Karpas-422 (cell line): ENCODE results near the gene FBXL20. TPM values are rescaled to one million over a fixed set of nuclear protein-coding genes. Genes with fewer than 3 reads are reported as not detected.
A peak's percentile ranks its signal among the peaks of the same experiment; 100 is the strongest.
"Not testable (repeated sequence)": the region's sequence is repeated elsewhere in the genome, so short reads cannot be mapped to it uniquely, and the experiment has no call there.

ENCODE experiments used
- DNase-seq: peaks from one replicate; pipeline ENCODE4 v3.0.0-alpha.2; 2015
- H2AFZ ChIP-seq: fragments of 200-600 bp; sonication (generic); 2 replicates; pipeline ENCODE4 v1.6.1; 2014; ENCODE audit warnings: antibody characterized with exemption, low read length, mixed read lengths
- H3K27ac ChIP-seq: fragments of 200-600 bp; sonication (generic); 2 replicates; pipeline ENCODE4 v1.5.1; 2014; ENCODE audit warnings: mild to moderate bottlenecking, low read length, moderate library complexity
- H3K27me3 ChIP-seq: fragments of 200-600 bp; sonication (generic); 2 replicates; pipeline ENCODE4 v1.6.1; 2014; ENCODE audit warnings: low read length, mixed read lengths
- H3K36me3 ChIP-seq: fragments of 200-600 bp; sonication (generic); 2 replicates; pipeline ENCODE4 v1.6.1; 2014; ENCODE audit warnings: low read length, mixed read lengths; ENCODE audit not compliant: insufficient read depth
- H3K4me1 ChIP-seq: fragments of 200-600 bp; sonication (generic); 2 replicates; pipeline ENCODE4 v1.6.1; 2014; ENCODE audit warnings: mild to moderate bottlenecking, low read length, mixed read lengths
- H3K4me2 ChIP-seq: fragments of 200-600 bp; sonication (generic); 2 replicates; pipeline ENCODE4 v1.6.1; 2014; ENCODE audit warnings: low read length, low read depth, mild to moderate bottlenecking; ENCODE audit not compliant: poor library complexity, severe bottlenecking
- H3K4me3 ChIP-seq: fragments of 200-600 bp; sonication (generic); 2 replicates; pipeline ENCODE4 v1.5.1; 2014; ENCODE audit warnings: mild to moderate bottlenecking, antibody characterized with exemption, low read length, mixed read lengths
- H3K79me2 ChIP-seq: fragments of 200-600 bp; sonication (generic); 2 replicates; pipeline ENCODE4 v1.6.1; 2014; ENCODE audit warnings: mild to moderate bottlenecking, low read length, mixed read lengths
- H3K9ac ChIP-seq: fragments of 200-600 bp; sonication (generic); 2 replicates; pipeline ENCODE4 v1.6.0; 2014; ENCODE audit warnings: low read length
- H3K9me2 ChIP-seq: fragments of 200-600 bp; sonication (generic), shearing (Covaris generic); replicated peaks from 2 replicates; pipeline ENCODE4 v1.6.0; 2014; ENCODE audit warnings: mild to moderate bottlenecking, low read length, moderate library complexity; ENCODE audit not compliant: insufficient read depth
- H3K9me3 ChIP-seq: fragments of 300-700, 200-600 bp; sonication (generic); 2 replicates; pipeline ENCODE4 v1.6.1; 2014; ENCODE audit warnings: low read length, mixed read lengths
- H4K20me1 ChIP-seq: fragments of 200-600 bp; sonication (generic); 2 replicates; pipeline ENCODE4 v1.6.1; 2014; ENCODE audit warnings: mild to moderate bottlenecking, antibody characterized with exemption, low read length, low read depth; ENCODE audit not compliant: insufficient read depth
- total RNA-seq: library from RNA; depleted of rRNA; stranded (reverse); fragments of >200 nt; shearing (Covaris generic); gene quantifications from 2 replicates; pipeline ENCODE4 v1.2.3, GENCODE V29; 2014; ENCODE audit warnings: low replicate concordance

Gene FBXL20
- total RNA-seq, 1 experiment from 2014 or later = 27.0 TPM

GRCh38 chr17:39261286-39261685 is 140.1 kb downstream of the FBXL20 start:
- no peaks in the 10 kb centered on the region for H3K4me1 ChIP-seq
- no peak overlapping the region for H2AFZ ChIP-seq
- no peak overlapping the region for H3K27ac ChIP-seq
- H3K36me3 ChIP-seq = peaks cover 5% of the 10 kb centered on the region; the same call in 1 of the 2 replicates
- no peaks in the 10 kb centered on the region for H3K9me3 ChIP-seq
- H3K27me3 ChIP-seq = no peaks in the 10 kb centered on the region
- peak; percentile 79 for DNase-seq
- H3K4me2 ChIP-seq = no peak overlapping the region
- no peaks in the 10 kb centered on the region for H3K79me2 ChIP-seq
- H3K9me2 ChIP-seq = no peaks in the 10 kb centered on the region
- H4K20me1 ChIP-seq = no peaks in the 10 kb centered on the region
- H3K9ac ChIP-seq = no peak overlapping the region
- H3K4me3 ChIP-seq = no peak overlapping the region

DNA sequence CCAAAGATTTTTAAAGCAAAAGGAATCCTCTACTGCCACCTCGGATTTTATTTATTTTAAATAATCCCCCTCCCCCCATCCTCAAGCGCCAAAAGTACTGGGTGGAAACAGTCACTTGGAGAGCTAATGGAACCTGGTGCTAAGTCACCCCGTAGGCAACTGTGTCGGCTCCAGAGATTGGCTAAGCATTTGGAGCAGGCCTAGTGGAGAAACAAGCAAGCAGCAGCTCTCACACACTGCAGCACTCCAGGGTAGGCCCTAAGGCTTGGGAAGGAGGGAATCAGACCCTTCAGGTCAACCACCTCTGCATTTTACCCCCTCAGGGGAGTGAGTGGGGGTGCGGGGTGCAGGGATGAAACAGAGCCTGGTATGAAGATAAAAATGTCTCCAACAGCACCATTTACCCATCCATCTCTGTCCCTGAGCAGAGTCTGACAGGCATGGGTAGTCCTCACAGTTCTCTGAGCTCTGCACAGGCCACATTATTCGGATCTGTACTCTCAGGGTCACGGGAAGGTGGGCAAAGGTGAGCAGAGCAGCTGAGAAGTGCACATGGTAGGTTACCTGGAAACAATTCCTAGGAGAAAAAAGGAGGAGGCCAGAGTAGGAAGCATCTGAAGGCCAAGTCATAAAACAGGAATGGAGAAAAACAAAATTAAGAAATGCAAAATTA is 148.5 kb downstream of the FBXL20 start:
- Histone ChIP-seq H2AFZ (no peak overlapping the region), H3K9me3 (no peaks in the 10 kb centered on the region), H3K27me3 (no peaks in the 10 kb centered on the region), H4K20me1 (no peaks in the 10 kb centered on the region), H3K79me2 (no peaks in the 10 kb centered on the region), H3K9ac (no peak overlapping the region), H3K9me2 (no peaks in the 10 kb centered on the region), H3K4me3 (no peak overlapping the region), H3K4me1 (no peaks in the 10 kb centered on the region), H3K36me3 (peaks cover 8% of the 10 kb centered on the region; the same call in 1 of the 2 replicates), H3K4me2 (no peak overlapping the region), H3K27ac (no peak overlapping the region)
- no peak for DNase-seq

- Histone ChIP-seq H3K9ac (no peak overlapping the region), H3K36me3 (peaks cover 8% of the 10 kb centered on the region; the same call in 1 of the 2 replicates), H3K27me3 (no peaks in the 10 kb centered on the region), H3K27ac (no peak overlapping the region), H3K79me2 (no peaks in the 10 kb centered on the region), H2AFZ (no peak overlapping the region), H3K4me2 (no peak overlapping the region), H3K4me3 (no peak overlapping the region), H3K9me3 (no peaks in the 10 kb centered on the region), H3K9me2 (no peaks in the 10 kb centered on the region), H4K20me1 (no peaks in the 10 kb centered on the region), H3K4me1 (no peaks in the 10 kb centered on the region)
- no peak for DNase-seq
Observed at GRCh38 chr17:39251997-39252396, 149.4 kb downstream of the FBXL20 start.

GRCh38 chr17:39250076-39250475 is 151.3 kb downstream of the FBXL20 start:
- not testable (repeated sequence) for H4K20me1 ChIP-seq, H3K36me3 ChIP-seq, H3K4me2 ChIP-seq, H3K9me2 ChIP-seq, H3K9ac ChIP-seq, H3K27me3 ChIP-seq, DNase-seq, H2AFZ ChIP-seq, H3K4me3 ChIP-seq, H3K9me3 ChIP-seq, H3K27ac ChIP-seq, H3K4me1 ChIP-seq, H3K79me2 ChIP-seq

GRCh38 chr17:39246274-39246673 is 155.2 kb downstream of the FBXL20 start:
- Histone ChIP-seq H3K9ac (no peak overlapping the region), H3K27me3 (no peaks in the 10 kb centered on the region), H3K4me2 (no peak overlapping the region), H3K27ac (no peak overlapping the region), H3K79me2 (no peaks in the 10 kb centered on the region), H3K4me1 (peaks cover 21% of the 10 kb centered on the region), H2AFZ (no peak overlapping the region), H3K9me2 (no peaks in the 10 kb centered on the region), H3K9me3 (no peaks in the 10 kb centered on the region), H3K36me3 (no peaks in the 10 kb centered on the region), H4K20me1 (no peaks in the 10 kb centered on the region), H3K4me3 (no peak overlapping the region)
- DNase-seq = no peak

DNA sequence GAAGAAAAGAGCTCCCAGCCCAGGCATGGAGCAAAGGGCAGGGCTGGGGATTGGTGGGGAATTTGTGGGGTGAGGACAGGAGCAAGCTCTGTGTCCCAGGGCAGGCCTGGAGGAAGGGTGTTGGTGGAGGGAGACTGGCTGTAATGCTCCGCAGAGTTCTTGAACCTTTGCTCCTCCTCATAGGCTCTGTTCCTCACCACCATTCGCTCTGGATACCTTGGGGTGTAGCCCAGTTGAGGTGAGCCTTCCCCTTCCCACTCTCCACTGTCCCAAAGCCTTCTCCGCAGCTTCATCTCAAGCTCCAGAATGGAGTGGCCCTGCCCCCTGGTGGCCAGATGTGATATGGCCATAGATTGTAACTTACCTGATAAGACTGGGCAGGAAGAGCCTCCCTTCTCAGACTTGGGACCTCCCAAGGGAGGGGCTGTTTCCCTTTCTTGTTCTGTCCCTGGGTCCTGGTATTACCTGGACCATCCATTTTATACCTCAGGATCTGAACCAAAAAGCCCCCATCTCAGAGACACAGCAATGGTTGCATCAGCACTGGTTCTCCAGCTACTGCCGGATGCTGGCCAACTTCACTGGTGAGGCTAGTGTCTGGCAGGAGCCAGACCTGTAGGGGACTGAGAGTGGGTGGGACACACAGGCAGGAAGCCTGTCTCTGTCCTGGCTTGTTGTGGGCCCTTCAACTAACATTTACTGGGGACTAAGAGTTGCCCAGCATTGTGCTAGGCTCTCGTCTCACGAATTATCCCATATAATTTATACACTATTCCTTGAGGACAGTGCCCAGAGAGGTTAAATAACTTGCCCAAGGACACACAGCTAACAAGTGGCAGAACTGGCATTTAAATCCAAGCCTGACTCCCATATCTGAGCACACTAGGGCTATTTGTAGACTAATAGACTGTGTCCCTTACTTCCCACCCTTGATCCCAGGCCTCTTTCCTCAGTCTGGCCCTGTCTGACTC is 156.5 kb downstream of the FBXL20 start:
- H3K27ac ChIP-seq = no peak overlapping the region
- H3K4me2 ChIP-seq = peak overlapping the region; percentile 55
- peak overlapping the region; percentile 48 for H3K9ac ChIP-seq

DNA sequence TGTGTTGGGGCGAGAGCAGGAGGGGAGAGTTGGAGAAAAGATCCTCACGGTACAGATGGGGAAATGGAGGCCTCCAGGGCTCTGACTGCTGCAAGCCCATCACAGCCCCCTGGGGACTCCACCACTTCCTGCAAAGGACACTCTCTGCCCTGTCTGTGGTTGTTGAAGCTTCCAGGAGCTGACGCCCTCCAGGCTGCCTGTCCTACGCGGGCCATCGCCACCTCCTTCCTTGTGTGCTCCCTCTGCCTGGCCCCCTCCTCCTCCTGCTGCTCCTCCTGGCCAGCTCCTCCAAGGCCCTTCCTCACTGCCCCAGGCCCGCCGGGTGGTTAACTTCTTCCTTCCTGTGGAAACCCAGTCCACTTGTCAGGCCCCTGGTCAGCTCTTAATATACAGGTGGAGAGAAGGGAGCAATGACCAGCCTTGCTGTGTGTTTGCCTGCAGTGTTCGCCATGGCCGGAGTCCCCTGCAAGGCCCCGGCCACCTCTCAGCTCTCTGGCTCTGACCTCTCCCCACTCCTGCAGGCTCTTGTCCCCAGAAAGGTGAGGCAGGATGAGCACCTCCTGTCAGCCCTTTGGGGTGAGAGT is 157.3 kb downstream of the FBXL20 start:
- Histone ChIP-seq H3K27me3 (no peaks in the 10 kb centered on the region), H3K9ac (peak overlapping the region; percentile 48), H3K79me2 (no peaks in the 10 kb centered on the region), H3K27ac (no peak overlapping the region), H3K9me3 (no peaks in the 10 kb centered on the region), H4K20me1 (no peaks in the 10 kb centered on the region), H3K36me3 (no peaks in the 10 kb centered on the region), H3K9me2 (no peaks in the 10 kb centered on the region), H3K4me3 (peak overlapping the region; percentile 31; the same call in 1 of the 2 replicates), H3K4me1 (peaks cover 27% of the 10 kb centered on the region), H3K4me2 (peak overlapping the region; percentile 55), H2AFZ (no peak overlapping the region; the same call in 1 of the 2 replicates)
- DNase-seq = peak; percentile 78

More for the DNA sequence above, 156.5 kb downstream of the FBXL20 start:
- DNase-seq = peak; percentile 95
- Histone ChIP-seq H3K27me3 (no peaks in the 10 kb centered on the region), H3K9me2 (no peaks in the 10 kb centered on the region), H3K4me3 (peak overlapping the region; percentile 31; the same call in 1 of the 2 replicates), H4K20me1 (no peaks in the 10 kb centered on the region), H3K9me3 (no peaks in the 10 kb centered on the region), H3K36me3 (no peaks in the 10 kb centered on the region), H3K79me2 (no peaks in the 10 kb centered on the region), H2AFZ (no peak overlapping the region; the same call in 1 of the 2 replicates), H3K4me1 (peaks cover 22% of the 10 kb centered on the region)

- Histone ChIP-seq H3K27me3 (no peaks in the 10 kb centered on the region), H3K27ac (no peak overlapping the region)
Observed at GRCh38 chr17:39243155-39243554, 158.3 kb downstream of the FBXL20 start.

More at GRCh38 chr17:39243155-39243554, 158.3 kb downstream of the FBXL20 start:
- no peak for DNase-seq
- Histone ChIP-seq H3K36me3 (no peaks in the 10 kb centered on the region), H3K79me2 (no peaks in the 10 kb centered on the region), H4K20me1 (no peaks in the 10 kb centered on the region), H2AFZ (no peak overlapping the region), H3K4me3 (no peak overlapping the region), H3K9me3 (no peaks in the 10 kb centered on the region), H3K9ac (no peak overlapping the region), H3K4me1 (peaks cover 33% of the 10 kb centered on the region), H3K4me2 (no peak overlapping the region), H3K9me2 (no peaks in the 10 kb centered on the region)
